ENCODE data around the gene GPC6. TPM values are rescaled to one million over a fixed set of nuclear protein-coding genes. Genes with fewer than 3 reads are reported as not detected.

Gene GPC6
- total RNA-seq, 2 experiments from 2014 or later = not detected

GRCh38 chr13:93685900-93686299 lies 459.3 kb downstream of the GPC6 start:
- H2AFZ ChIP-seq (ENCODE audit: low read length) = no peak overlapping the region
- no peaks in the 10 kb centered on the region for H3K4me1 ChIP-seq (ENCODE audit: insufficient read depth, low read length, poor library complexity, severe bottlenecking)
- no peaks in the 10 kb centered on the region for H3K9me2 ChIP-seq (ENCODE audit: insufficient read depth, low read length)
- ChIA-PET CTCF (ENCODE audit: unreplicated experiment) (no interaction called here), POLR2A (no interaction called here)
- H3K27ac ChIP-seq (ENCODE audit: low read depth, low read length, poor library complexity, severe bottlenecking) = no peak overlapping the region
- no peak overlapping the region for H3K4me3 ChIP-seq (ENCODE audit: low read depth, low read length, poor library complexity, severe bottlenecking)
- no peaks in the 10 kb centered on the region for H4K20me1 ChIP-seq (ENCODE audit: insufficient read depth, low read length)
- TF ChIP-seq CTCF (conservative IDR thresholded peaks at IDR 0.05; ENCODE audit: low read length) (no peak), EZH2phosphoT487 (IDR thresholded peaks at IDR 0.05; ENCODE audit: borderline replicate concordance, low read depth, low read length) (no peak)
- H3K9me3 ChIP-seq (ENCODE audit: low read length) = no peaks in the 10 kb centered on the region
- intact Hi-C loops (cut with micrococcal nuclease; ENCODE audit: unreplicated experiment) = no loop called here
- no peak for DNase-seq (ENCODE audit: low spot score)
- no peaks in the 10 kb centered on the region for H3K36me3 ChIP-seq (ENCODE audit: insufficient read depth, low read length)
- H3K4me2 ChIP-seq (ENCODE audit: low read length) = no peak overlapping the region
- BruUV-seq (replicated peaks) = no TSS peak
- no peaks in the 10 kb centered on the region for H3K79me2 ChIP-seq (ENCODE audit: insufficient read depth, low read depth, low read length)

DNA sequence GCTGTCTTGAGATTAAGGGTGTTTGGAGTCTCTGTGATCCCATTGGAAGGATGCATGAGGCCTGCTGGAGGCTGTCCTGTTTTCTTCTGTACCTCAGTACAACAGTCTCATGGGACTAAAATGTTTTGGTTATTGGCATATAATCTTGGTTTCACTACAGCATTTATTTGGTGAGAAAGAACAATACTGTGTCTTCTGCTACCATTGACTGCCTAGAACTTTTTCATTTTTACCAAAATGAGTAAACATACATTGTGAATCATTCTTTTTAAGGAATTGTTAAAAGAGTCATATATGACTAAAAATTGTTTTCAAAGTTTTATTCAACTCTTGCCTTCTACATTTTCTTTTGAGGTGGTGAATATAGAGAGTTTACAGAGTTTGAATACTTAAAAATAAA lies 459.8 kb downstream of the GPC6 start:
- no peaks in the 10 kb centered on the region for H3K9me3 ChIP-seq (ENCODE audit: low read length)
- no peak overlapping the region for H3K4me2 ChIP-seq (ENCODE audit: low read length)
- H2AFZ ChIP-seq (ENCODE audit: low read length) = no peak overlapping the region
- ChIA-PET CTCF (ENCODE audit: unreplicated experiment) (no interaction called here), POLR2A (no interaction called here)
- no peak for DNase-seq (ENCODE audit: low spot score)
- H3K36me3 ChIP-seq (ENCODE audit: insufficient read depth, low read length) = no peaks in the 10 kb centered on the region
- H3K9me2 ChIP-seq (ENCODE audit: insufficient read depth, low read length) = no peaks in the 10 kb centered on the region
- intact Hi-C loops (cut with micrococcal nuclease; ENCODE audit: unreplicated experiment) = no loop called here
- H3K79me2 ChIP-seq (ENCODE audit: insufficient read depth, low read depth, low read length) = no peaks in the 10 kb centered on the region
- H3K4me3 ChIP-seq (ENCODE audit: low read depth, low read length, poor library complexity, severe bottlenecking) = no peak overlapping the region
- H3K4me1 ChIP-seq (ENCODE audit: insufficient read depth, low read length, poor library complexity, severe bottlenecking) = no peaks in the 10 kb centered on the region
- no peak overlapping the region for H3K27ac ChIP-seq (ENCODE audit: low read depth, low read length, poor library complexity, severe bottlenecking)
- H4K20me1 ChIP-seq (ENCODE audit: insufficient read depth, low read length) = no peaks in the 10 kb centered on the region
- TF ChIP-seq EZH2phosphoT487 (IDR thresholded peaks at IDR 0.05; ENCODE audit: borderline replicate concordance, low read depth, low read length) (no peak), CTCF (conservative IDR thresholded peaks at IDR 0.05; ENCODE audit: low read length) (no peak)
- BruUV-seq (replicated peaks) = no TSS peak

GRCh38 chr13:93687261-93687660 lies 460.7 kb downstream of the GPC6 start:
- H3K36me3 ChIP-seq (ENCODE audit: insufficient read depth, low read length) = no peaks in the 10 kb centered on the region
- no peaks in the 10 kb centered on the region for H3K9me2 ChIP-seq (ENCODE audit: insufficient read depth, low read length)
- no peak overlapping the region for H3K4me2 ChIP-seq (ENCODE audit: low read length)
- no TSS peak for BruUV-seq (replicated peaks)
- H3K27ac ChIP-seq (ENCODE audit: low read depth, low read length, poor library complexity, severe bottlenecking) = no peak overlapping the region
- no peaks in the 10 kb centered on the region for H3K4me1 ChIP-seq (ENCODE audit: insufficient read depth, low read length, poor library complexity, severe bottlenecking)
- no peaks in the 10 kb centered on the region for H4K20me1 ChIP-seq (ENCODE audit: insufficient read depth, low read length)
- intact Hi-C loops (cut with micrococcal nuclease; ENCODE audit: unreplicated experiment) = no loop called here
- POLR2A ChIA-PET = interaction anchor here (0.6 kb wide), 1 partner anchor 26 kb away, joined by 3 read pairs; no protein-coding TSS in a partner anchor
- TF ChIP-seq CTCF (conservative IDR thresholded peaks at IDR 0.05; ENCODE audit: low read length) (no peak), EZH2phosphoT487 (IDR thresholded peaks at IDR 0.05; ENCODE audit: borderline replicate concordance, low read depth, low read length) (no peak)
- H3K79me2 ChIP-seq (ENCODE audit: insufficient read depth, low read depth, low read length) = no peaks in the 10 kb centered on the region
- no peak overlapping the region for H3K4me3 ChIP-seq (ENCODE audit: low read depth, low read length, poor library complexity, severe bottlenecking)
- no peak for DNase-seq (ENCODE audit: low spot score)
- CTCF ChIA-PET (ENCODE audit: unreplicated experiment) = no interaction called here
- no peak overlapping the region for H2AFZ ChIP-seq (ENCODE audit: low read length)
- no peaks in the 10 kb centered on the region for H3K9me3 ChIP-seq (ENCODE audit: low read length)

Data from OCI-LY7 (cell line).